Small intestine (tissue), 16 donors: ENCODE data around the gene P2RX5. TPM values are rescaled to one million over a fixed set of nuclear protein-coding genes. Genes with fewer than 3 reads are reported as not detected.
A peak's percentile ranks its signal among the peaks of the same experiment; 100 is the strongest.

Source experiments
- DNase-seq, 2 donors: peaks; one replicate each; pipeline versions ENCODE4 v3.0.0 to v3.0.0-alpha.2; 2013
- FAIRE-seq: peaks from 2 replicates; lab custom pipeline; 2012; peaks lifted over from hg19 to GRCh38; lab: Jason Lieb, UNC
- H3K27ac ChIP-seq, 3 donors: one replicate each; pipeline ENCODE4 v1.5.1; 2013; ENCODE audit warnings: low read length in 2 of 3, mild to moderate bottlenecking in 2 of 3, control low read depth in 1 of 3, inconsistent platforms in 1 of 3, low read depth in 1 of 3, moderate library complexity in 1 of 3
- H3K27me3 ChIP-seq, 3 donors: one replicate each; pipeline ENCODE4 v1.6.1; 2013; ENCODE audit warnings: low read length in 3 of 3, inconsistent platforms in 1 of 3; ENCODE audit not compliant: control insufficient read depth in 3 of 3, insufficient read depth in 3 of 3
- H3K36me3 ChIP-seq, 3 donors: one replicate each; pipeline ENCODE4 v1.6.1; 2013; ENCODE audit warnings: low read length in 3 of 3, inconsistent platforms in 1 of 3, low read depth in 1 of 3, mild to moderate bottlenecking in 1 of 3, moderate library complexity in 1 of 3; ENCODE audit not compliant: control insufficient read depth in 3 of 3, insufficient read depth in 2 of 3
- H3K4me1 ChIP-seq, 3 donors: one replicate each; pipeline ENCODE4 v1.6.1; 2013; ENCODE audit warnings: low read length in 2 of 3, inconsistent platforms in 1 of 3, low read depth in 1 of 3, mild to moderate bottlenecking in 1 of 3, moderate library complexity in 1 of 3; ENCODE audit not compliant: control insufficient read depth in 3 of 3, insufficient read depth in 2 of 3
- H3K4me3 ChIP-seq, 3 donors: one replicate each; pipeline ENCODE4 v1.5.1; 2013; ENCODE audit warnings: low read length in 3 of 3, control low read depth in 1 of 3, inconsistent platforms in 1 of 3, low read depth in 1 of 3, mild to moderate bottlenecking in 1 of 3, moderate library complexity in 1 of 3
- H3K9me3 ChIP-seq, 2 donors: one replicate each; pipeline ENCODE4 v1.6.1; 2013; ENCODE audit warnings: low read depth in 1 of 2, low read length in 1 of 2; ENCODE audit not compliant: control insufficient read depth in 2 of 2, insufficient read depth in 1 of 2
- WGBS, 3 donors: extraction: QIAGEN DNeasy Blood & Tissue Kit; methylation state at CpG; one replicate each; pipeline ENCODE4 v1.1.7; 2013; 5-methylcytosine and 5-hydroxymethylcytosine counted together
- long read RNA-seq, 10 donors: transcript quantifications; one replicate each; lab custom pipeline, GENCODE V29; 2026
- polyA plus RNA-seq, 4 donors: library from polyadenylated mRNA; stranded (reverse) in 3 of 4; unstranded in 1 of 4; fragments of 200-250 nt in 3 of 4; fragments of 120-200 nt in 1 of 4; gene quantifications; one replicate each; pipeline versions ENCODE4 v1.2.1 to v1.2.3, GENCODE V29; 2013
- donor health status: healthy with polysubstance abuse.
- donor health status: control.
- donor health status: control.
- donor health status: Bipolar disorder and iron deficiency.
- donor health status: healthy.

Gene P2RX5
- 1 to 10 TPM in 2 of 4 donors, under 1 TPM in 2; 0.67 to 5.6 (median 1.9) TPM for polyA plus RNA-seq
- long read RNA-seq, donor 1 = 0 reads
- long read RNA-seq, donor 2 = 0 reads
- long read RNA-seq, donor 3, partial matches to known transcripts = 0 of 1 reads
- long read RNA-seq, donor 3, other reads (novel, unspliced or antisense) = 0 of 1 reads
- long read RNA-seq, donor 4 = 0 reads
- long read RNA-seq, donor 5 = 0 reads
- long read RNA-seq, donor 6 = 0 reads
- long read RNA-seq, donor 7 = 0 reads
- long read RNA-seq, donor 8 = 0 reads
- long read RNA-seq, donor 9 = 0 reads
- long read RNA-seq, donor 10 = 0 reads

DNA sequence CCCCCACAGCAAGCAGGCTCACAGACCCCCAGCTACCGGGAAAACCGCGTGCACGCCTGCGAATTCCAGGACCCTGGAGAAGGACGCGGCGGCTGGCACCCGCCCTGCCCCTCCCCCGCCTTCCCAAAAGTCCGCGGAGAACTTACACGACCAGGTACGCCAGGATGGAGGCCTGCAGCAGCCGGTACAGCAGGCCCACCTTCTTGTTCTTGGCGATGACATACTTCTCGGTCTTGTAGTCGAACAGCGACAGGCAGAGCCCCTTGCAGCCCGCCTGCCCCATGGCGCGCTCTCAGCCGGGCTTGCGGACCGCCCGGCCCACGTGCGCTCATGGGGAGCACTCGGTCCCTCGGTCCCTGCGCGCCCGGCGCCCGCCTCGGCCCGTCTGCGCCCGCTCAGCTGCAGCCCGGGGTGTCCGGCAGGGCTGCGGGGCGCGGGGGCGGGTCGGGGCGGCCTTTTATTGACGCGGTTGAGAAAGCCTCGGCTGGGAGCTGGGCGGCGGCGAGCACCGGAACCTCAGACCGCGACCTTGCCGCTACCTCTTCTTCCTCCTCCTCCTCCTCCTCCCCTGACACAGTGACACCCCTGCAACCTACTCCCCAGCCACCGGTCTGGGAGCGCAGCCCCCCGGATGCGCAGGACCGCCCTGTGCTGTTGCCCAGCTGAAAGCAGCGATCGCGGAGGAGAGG, at the start of gene P2RX5:
P2RX5 (minus strand) TSS at position 433 of the 689 bp plus-strand sequence; CDS start at position 283, 150 bp downstream.
- FAIRE-seq = no peak
- 1 to 2% (median 1%) methylated on average over 59 to 65 of the region's 65 CpGs for WGBS, 3 donors
- Histone ChIP-seq H3K4me1 (peaks cover 0 to 4% (median 0%) of the 10 kb centered on the region in 3 donors), H3K27ac (peak within 1 kb of the TSS in 1 of 3 donors; percentile 32), H3K9me3 (peaks cover 0 to 15% of the 10 kb centered on the region in 2 donors), H3K36me3 (no peaks in the 10 kb centered on the region), H3K4me3 (peak within 1 kb of the TSS; percentile 27 to 53 (median 52)), H3K27me3 (peaks cover 2 to 60% (median 7%) of the 10 kb centered on the region in 3 donors)
- DNase-seq = peak; percentile 34 to 53

DNA sequence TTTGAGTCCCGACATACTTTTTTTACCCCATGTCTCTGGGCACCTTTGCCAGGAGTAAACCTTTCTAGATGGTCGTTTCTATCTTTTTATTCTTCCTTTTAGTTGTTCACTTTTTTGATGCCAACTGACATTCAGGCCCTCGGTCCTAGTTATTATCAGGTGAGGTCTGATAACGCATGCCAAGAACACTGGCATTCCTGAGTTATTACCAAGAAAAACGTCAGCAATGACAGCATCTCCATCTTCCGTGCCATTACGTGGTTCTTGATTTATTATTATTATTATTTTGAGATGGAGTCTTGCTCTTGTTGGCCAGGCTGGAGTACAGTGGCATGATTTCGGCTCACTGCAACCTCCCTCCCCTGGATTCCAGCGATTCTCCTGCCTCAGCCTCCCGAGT, 49.1 kb upstream of the P2RX5 start:
- FAIRE-seq = no peak
- WGBS, 3 donors = 75 to 86% (median 77%) methylated on average over 10 of the region's 10 CpGs

GRCh38 chr17:3744014-3744413, 48.1 kb upstream of the P2RX5 start:
- Histone ChIP-seq H3K4me1 (peaks cover 0 to 2% (median 0%) of the 10 kb centered on the region in 3 donors), H3K27ac (no peak overlapping the region), H3K27me3 (no peaks in the 10 kb centered on the region), H3K9me3 (no peaks in the 10 kb centered on the region), H3K4me3 (no peak overlapping the region), H3K36me3 (no peaks in the 10 kb centered on the region)
- DNase-seq (no peak), FAIRE-seq (no peak)
- WGBS, 3 donors = 50 to 68% (median 56%) methylated on average over 3 of the region's 3 CpGs

More for the DNA sequence above, 49.1 kb upstream of the P2RX5 start:
- no peak overlapping the region for H3K27ac ChIP-seq
- no peaks in the 10 kb centered on the region for H3K36me3 ChIP-seq
- no peaks in the 10 kb centered on the region for H3K4me1 ChIP-seq
- H3K27me3 ChIP-seq = no peaks in the 10 kb centered on the region
- H3K4me3 ChIP-seq = no peak overlapping the region
- no peak for DNase-seq
- H3K9me3 ChIP-seq = no peaks in the 10 kb centered on the region

DNA sequence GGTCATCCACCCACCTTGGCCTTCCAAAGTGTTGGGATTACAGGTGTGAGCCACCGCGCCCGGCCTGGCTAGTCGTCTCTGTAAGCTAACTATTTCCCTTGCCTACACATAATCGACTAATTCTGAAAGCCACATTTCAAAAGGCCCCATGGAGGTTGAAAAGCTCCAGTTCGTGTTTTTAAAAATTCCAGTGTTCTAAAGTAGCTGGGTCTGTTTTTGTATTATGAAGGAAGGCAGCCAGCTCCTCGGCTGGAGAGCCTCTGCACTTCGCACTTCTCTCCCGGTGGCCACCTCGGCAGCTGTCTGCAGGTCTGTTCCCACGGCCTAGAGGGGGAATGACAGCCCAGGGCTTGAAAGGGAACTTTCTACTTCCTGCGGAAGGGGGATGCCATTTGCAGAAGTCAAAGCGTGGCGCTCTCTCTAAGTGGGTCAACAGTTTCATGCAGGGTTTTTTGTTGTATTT, 44.7 kb upstream of the P2RX5 start:
- Histone ChIP-seq H3K4me1 (peaks cover 0 to 14% (median 0%) of the 10 kb centered on the region in 3 donors), H3K4me3 (no peak overlapping the region), H3K27ac (peak overlapping the region in 1 of 3 donors; percentile 66), H3K27me3 (no peaks in the 10 kb centered on the region), H3K36me3 (no peaks in the 10 kb centered on the region), H3K9me3 (no peaks in the 10 kb centered on the region)
- DNase-seq (no peak), FAIRE-seq (no peak)
- 53 to 71% (median 61%) methylated on average over 14 of the region's 14 CpGs for WGBS, 3 donors

- Histone ChIP-seq H3K4me3 (no peak overlapping the region), H3K4me1 (peaks cover 0 to 14% (median 0%) of the 10 kb centered on the region in 3 donors), H3K27ac (peak overlapping the region in 1 of 3 donors; percentile 72), H3K36me3 (no peaks in the 10 kb centered on the region), H3K27me3 (no peaks in the 10 kb centered on the region), H3K9me3 (no peaks in the 10 kb centered on the region)
- WGBS, 3 donors = 79 to 85% (median 83%) methylated on average over 16 of the region's 16 CpGs
- FAIRE-seq = no peak
- no peak for DNase-seq
Measured at GRCh38 chr17:3739422-3740124, 43.6 kb upstream of the P2RX5 start.

GRCh38 chr17:3738562-3739295, 42.8 kb upstream of the P2RX5 start:
- H3K27ac ChIP-seq = peak overlapping the region in 1 of 3 donors; percentile 72
- H3K4me1 ChIP-seq = peaks cover 0 to 14% (median 0%) of the 10 kb centered on the region in 3 donors
- H3K9me3 ChIP-seq = no peaks in the 10 kb centered on the region
- H3K27me3 ChIP-seq = no peaks in the 10 kb centered on the region
- H3K4me3 ChIP-seq = no peak overlapping the region
- FAIRE-seq = no peak
- DNase-seq = peak; percentile 69 to 82
- WGBS, 3 donors = 9 to 37% (median 16%) methylated on average over 16 of the region's 16 CpGs
- no peaks in the 10 kb centered on the region for H3K36me3 ChIP-seq

GRCh38 chr17:3735515-3735914, 39.6 kb upstream of the P2RX5 start:
- FAIRE-seq (no peak), DNase-seq (no peak)
- Histone ChIP-seq H3K9me3 (no peaks in the 10 kb centered on the region), H3K36me3 (no peaks in the 10 kb centered on the region), H3K27ac (no peak overlapping the region), H3K27me3 (no peaks in the 10 kb centered on the region), H3K4me1 (peaks cover 0 to 14% (median 0%) of the 10 kb centered on the region in 3 donors), H3K4me3 (no peak overlapping the region)
- WGBS, 3 donors = 46 to 63% (median 49%) methylated on average over 8 of the region's 8 CpGs
